ENCODE measurements around the gene PGLYRP4.

Gene PGLYRP4, protein sequence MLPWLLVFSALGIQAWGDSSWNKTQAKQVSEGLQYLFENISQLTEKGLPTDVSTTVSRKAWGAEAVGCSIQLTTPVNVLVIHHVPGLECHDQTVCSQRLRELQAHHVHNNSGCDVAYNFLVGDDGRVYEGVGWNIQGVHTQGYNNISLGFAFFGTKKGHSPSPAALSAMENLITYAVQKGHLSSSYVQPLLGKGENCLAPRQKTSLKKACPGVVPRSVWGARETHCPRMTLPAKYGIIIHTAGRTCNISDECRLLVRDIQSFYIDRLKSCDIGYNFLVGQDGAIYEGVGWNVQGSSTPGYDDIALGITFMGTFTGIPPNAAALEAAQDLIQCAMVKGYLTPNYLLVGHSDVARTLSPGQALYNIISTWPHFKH

DNA sequence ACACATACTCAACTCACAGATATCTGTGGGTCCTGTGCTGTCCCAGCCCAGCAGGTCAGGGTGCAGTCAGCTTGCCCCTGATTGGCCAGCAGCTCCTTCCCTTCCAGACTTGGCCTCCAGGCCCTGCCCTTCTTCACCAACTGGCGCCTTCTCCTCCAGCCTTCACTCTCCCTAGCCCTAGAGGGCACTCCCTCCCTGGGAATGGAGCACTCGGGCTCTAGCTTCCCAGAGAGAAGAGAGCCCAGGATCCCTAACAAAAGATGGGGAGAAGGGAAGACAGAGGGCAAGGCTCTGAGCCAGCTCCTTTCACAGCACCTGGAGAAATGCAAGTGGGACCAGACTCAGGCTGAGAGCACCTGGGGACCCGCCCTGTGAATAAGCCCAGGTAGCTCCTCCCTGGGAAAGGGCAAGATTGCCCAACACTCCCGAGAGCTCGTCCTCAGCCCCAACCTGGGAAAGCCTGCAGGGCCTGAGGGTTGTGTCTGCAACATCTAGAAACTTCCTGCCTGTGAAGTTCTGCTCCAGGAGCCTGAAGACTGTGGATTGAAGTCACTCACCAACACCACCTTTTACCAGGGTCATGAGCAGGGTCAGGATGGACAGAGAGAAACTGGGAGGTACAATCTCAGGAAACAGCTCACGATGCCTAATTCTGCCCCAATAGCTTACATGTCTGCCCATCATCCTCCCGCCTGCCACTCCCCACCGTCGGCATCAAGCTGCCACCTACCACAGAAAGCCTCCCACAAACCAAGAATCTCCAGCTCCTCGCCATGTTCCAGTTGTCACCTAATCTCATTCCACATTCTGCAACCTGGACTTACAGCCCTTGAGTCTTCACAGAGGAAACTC lies at the start of gene PGLYRP4:
Gene PGLYRP4 (minus strand): TSS at position 331 of the 852 bp plus-strand sequence. CDS start 909 bp downstream, outside the sequence.
- DNase-seq (ENCODE audit: low spot score): no peak

DNA sequence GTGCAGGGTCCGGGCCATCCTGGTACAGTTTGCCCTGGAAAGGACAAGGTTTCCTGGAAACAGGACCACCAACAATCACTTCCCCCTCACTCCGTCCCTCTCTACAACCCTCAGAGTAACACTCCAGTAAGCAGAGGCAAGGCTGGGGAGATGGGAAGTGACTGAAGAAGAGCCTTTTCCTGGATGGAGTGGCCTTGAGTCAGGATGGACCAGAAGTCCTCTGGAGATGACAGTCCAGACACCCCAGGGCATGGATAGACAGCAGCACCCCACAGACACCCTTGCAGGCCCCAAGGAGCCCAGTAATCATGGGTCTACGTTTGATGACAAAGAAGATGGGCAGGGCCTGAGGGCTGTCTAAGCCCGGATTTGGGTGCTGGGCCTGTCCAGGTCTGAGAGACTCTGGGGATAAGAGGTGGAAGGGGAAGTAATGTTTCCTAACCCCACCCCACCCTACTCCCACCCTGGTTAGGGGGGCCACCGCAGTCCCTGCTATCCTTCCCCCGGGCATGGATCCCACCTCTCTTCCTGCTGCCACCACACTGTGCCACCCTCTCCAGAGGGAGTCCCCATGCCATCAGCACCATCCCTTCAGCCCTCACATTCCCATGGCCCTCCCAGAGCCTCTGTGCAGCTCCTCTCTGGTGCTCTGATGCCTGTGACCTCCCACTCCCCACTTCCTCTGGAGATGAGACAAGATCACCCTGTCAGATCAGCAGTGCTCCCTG lies 49.4 kb upstream of the PGLYRP4 start:
- DNase-seq (ENCODE audit: low spot score): no peak

DNA sequence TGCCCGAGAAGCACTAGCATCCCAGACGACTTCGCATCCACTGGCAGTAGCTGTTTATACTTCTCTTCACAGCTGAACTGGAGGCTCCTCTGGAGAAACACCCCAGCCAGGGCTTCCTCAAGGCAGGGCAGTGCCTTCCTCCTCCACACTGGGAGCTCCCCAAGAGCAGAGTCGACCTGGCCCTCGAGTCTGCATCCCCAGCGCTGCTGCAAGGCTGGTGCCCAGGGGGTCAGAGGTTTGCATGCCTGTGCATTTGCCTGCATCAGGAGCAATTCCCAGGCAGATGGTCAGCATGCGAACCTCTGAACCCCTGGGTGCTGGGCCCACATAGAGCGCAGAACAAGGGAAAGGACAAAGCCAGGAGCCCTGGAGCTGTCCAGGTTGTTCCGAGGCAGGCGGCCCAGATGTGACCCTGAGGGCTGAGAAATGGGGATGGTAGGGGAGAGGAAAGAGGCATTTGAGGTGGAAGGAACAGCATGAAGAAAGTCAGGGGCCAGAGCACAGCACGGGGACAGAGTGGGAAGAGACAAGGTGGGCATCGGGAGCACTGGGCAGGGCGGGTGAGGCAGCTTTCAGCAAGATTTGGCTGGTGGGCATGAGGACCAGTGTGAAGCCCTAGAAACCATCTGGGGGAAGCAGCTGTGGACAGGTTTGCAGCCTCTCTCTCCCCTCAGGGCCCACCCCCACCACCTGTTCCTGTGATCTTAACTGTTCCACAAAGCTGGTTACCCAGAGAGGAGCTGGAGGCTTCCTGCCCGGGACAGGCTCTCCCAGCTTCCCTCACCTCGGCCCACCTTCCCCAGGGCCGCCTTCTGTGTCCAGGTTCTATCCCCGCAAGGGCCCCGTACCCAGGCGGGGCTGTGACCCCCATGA lies 48.6 kb upstream of the PGLYRP4 start:
- DNase-seq (ENCODE audit: low spot score): no peak

DNA sequence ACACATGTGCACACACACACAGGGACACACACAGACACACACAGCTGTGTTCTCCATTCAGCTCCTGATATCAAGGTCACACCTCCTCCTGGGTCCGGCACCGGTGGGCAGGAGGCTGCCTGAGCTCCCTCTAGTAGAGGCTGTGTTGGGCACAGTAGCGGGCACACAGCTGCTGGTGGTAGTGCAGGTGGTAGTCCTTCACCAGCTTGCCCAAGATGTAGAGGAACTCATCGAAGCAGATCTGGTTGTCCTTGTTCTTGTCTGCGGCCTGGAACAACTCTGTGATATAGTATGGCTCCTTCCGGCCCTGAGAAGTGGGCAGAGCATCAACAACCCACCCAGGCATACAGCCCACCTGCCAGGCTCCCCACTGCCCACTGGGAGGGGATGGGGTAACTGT lies 47.8 kb upstream of the PGLYRP4 start:
- DNase-seq (ENCODE audit: low spot score): no peak

- no peak for DNase-seq (ENCODE audit: low spot score)
These were observed 47.1 kb upstream of the PGLYRP4 start for GRCh38 chr1:153395776-153396175.

GRCh38 chr1:153395136-153395685 lies 46.6 kb upstream of the PGLYRP4 start:
- no peak for DNase-seq (ENCODE audit: low spot score)

DNA sequence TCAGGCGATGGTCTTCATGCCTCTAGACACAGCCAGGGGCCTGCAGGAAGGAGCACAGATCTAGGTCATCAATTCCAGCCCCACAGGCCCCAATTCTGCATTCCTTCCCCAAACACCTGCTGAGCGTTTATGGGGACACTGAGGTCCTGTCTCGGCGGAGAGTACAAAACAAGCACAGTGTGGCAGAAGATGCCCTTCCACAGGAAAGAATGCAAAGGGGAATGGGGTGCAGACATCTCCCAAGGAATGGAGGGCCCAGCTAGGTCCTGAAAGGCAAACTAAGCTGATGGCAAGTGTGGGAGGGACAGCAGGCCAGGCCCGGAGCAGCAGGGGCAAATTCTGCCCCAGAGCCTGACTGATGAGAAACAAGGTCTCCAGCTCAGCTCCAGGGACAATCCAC lies 45.8 kb upstream of the PGLYRP4 start:
- DNase-seq (ENCODE audit: low spot score): no peak

DNA sequence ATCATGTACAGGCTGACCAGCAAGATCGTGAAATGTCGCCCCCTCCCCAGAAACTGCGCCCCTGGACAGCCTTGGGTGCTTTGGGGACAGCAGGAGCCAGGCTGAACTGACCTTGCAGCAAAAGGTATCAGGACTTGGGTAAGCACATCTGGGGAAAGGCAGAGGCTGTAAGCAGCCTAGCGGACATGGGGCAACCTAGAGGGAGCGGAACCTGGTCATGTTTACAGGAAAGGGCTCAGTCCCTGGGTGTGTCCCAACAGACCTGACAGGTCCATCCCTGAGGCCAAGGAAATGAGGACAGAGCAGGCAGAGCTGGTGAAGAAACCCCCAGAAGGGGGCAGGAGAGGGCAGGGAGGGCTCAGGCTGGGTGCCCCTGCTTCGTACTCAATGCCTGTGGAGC lies 45.3 kb upstream of the PGLYRP4 start:
- DNase-seq (ENCODE audit: low spot score): no peak

DNA sequence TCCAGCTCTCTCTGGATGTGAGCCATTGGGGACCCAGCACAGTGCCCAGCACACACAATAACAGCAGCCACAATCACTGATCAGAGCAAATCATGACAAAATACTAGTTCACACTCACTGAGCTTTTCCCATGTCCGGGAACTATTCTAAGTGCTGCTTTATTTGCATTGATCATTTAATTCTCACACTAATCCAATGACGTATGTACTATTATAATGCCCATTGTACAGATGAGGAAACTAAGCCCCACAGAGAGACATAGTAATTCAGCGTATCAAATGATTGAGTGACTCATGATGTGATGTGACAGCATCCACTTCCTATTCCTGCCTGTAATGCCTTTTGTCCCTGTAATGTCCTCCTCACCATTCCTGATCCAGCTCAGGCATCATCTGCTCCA lies 44.2 kb upstream of the PGLYRP4 start:
- no peak for DNase-seq (ENCODE audit: low spot score)

GRCh38 chr1:153392258-153392657 lies 43.6 kb upstream of the PGLYRP4 start:
- no peak for DNase-seq (ENCODE audit: low spot score)

DNA sequence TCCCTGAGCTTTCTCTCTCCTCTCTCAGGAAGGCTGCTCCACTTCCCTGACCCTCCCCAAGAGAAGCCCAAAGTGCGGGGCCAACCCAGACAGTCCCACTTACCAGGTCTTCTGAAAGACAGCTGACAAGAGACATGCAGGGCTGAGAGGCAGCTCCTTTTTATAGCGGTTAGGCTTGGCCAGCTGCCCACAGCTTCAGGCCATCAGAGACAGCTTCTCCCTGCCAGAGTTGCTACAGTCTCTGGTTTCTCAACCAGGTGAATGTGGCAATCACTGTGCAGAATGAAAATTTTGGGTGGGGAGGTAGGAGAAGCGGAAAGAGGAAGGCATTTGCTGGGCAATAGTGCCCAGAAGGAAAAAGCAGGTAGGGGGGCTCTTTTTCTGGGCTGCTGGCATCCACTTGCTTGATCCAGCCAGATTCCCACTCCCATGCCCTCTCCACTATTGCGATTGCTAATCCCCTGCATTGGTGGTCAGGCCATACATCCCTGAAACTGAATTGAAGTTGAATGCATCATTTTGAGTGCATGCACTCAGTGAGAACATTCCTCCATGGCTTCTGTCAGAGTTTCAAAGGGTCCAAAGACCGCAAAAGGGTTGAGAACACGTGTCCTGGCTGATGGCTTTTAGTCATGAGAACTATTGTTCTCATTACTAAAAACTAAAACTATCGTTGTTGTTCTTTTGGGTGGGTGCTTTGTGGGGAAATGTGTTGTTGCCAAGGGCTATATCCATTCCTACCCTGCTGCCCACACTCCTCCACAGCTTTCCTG lies 42.5 kb upstream of the PGLYRP4 start, which contains the start of gene S100A8:
Gene S100A8 (minus strand): TSS at position 136 of the 773 bp plus-strand sequence. CDS start 538 bp downstream, outside the sequence.
- DNase-seq (ENCODE audit: low spot score): no peak

DNA sequence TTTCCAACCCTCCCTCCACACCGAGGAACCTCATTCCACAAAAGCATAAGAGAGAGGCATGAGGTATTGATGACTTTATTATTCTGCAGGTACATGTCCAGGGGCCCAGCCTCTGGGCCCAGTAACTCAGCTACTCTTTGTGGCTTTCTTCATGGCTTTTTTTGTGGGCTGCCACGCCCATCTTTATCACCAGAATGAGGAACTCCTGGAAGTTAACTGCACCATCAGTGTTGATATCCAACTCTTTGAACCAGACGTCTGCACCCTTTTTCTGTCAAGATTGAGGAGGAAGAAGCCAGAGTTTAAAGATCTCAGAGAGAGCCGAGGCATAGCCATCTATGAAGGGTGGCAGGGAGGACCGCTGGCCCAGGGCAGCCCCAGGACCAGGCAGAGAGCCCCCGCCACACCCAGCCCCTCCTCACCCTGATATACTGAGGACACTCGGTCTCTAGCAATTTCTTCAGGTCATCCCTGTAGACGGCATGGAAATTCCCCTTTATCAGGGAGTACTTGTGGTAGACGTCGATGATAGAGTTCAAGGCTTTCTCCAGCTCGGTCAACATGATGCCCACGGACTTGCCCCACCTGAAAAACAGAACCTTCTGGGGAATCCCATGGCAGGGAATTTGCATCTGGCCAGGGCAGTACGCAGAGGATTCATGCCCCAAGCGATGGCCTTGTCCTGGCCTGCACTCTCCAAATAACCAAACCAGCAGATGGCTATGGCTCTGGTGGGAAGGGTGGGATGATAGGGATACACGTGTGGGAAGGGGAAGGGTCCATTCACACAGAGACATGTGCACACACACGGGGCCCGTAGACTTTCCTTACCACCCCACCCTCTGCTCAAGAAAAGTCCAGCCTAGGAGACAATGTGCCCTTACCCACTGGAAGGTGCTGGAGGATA lies 41.6 kb upstream of the PGLYRP4 start:
- no peak for DNase-seq (ENCODE audit: low spot score)

GRCh38 chr1:153389401-153389800 lies 40.8 kb upstream of the PGLYRP4 start:
- no peak for DNase-seq (ENCODE audit: low spot score)

DNA sequence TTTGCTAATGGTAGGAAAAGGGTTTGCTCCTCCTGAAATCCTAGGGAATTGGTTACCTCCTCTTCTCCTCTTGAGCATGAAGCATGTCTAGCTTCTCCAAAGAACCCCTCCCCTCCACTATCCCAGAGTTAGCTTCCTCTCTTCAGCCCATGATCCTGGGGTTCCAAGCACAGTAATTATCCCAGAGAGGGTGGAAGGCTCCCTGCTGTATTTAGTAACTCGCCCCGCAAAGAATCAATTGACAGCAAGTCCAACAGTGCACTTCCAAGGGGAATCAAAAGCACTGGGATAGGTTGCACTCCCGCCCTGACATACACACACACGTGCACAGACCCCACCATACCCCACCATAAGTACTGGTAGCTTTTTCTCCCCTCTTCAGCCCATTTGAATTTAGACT lies 39.1 kb upstream of the PGLYRP4 start:
- no peak for DNase-seq (ENCODE audit: low spot score)

GRCh38 chr1:153387001-153387400 lies 38.4 kb upstream of the PGLYRP4 start:
- DNase-seq (ENCODE audit: low spot score): no peak

DNA sequence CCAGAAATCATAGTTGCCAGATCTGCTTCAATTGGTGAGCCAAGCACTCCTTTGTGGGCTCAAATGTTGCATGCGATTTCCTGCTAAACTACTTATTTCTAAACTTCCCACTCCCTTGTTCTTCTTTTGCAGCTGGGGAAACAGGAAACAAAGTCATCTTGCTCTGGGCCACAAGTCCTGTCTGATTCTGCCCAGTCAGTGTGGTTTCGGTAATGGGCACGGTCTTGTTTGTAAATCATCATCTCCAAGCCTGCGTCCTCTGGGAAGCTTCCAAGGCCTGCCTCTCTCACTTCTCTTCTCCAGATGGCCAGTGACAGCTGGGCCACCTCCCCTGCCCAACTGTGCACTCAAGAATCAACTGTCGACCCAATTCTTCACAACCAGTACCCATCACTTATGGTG lies 37.9 kb upstream of the PGLYRP4 start:
- no peak for DNase-seq (ENCODE audit: low spot score)

DNA sequence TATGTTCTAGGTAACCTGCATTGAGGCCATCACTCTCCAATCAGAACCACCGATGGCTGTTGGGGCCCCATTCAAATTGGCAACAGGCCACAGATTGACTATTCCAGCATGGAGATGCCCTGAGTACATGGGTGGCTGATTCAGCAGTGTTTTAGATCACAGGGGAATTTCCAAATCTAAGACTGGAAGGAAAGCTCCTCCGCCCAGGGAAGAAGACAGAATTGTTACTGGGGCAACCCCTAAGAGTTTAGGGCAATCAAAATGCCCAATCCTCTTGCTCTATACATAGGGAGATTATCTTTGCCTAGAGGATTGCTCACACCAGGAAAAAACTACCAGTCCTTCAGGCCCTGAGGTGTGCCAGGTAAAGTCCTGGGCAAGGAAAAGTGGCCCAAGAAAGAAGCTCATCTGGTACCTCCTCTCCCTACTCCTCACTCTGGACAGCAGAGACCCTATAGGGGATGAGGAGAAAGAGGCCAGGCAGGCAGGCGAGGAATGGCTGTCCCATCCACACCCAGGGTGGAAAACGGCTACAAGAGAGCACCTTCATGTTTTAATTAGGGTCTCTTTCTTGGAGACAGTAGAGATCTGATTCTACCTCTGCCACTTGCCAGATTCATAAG lies 36.4 kb upstream of the PGLYRP4 start:
- DNase-seq (ENCODE audit: low spot score): no peak

DNA sequence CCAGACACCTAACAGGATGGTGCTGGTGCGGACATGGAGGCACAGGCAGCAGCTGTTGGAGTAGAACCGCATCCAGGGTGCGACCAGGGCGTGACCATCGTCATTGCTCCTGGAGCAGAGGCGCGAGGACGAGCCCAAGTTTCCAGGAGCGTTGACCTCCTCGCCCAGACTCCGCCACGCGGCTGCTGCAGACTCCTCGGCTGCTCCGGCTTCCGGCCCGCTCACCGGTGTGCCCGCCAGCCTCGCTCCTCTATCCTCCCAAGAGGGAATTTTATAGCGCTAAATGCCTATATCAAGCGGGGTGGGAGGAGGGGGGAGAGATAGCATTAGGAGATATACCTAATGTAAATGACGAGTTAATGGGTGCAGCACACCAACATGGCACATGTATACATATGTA lies 32.1 kb upstream of the PGLYRP4 start:
- no peak for DNase-seq (ENCODE audit: low spot score)

DNA sequence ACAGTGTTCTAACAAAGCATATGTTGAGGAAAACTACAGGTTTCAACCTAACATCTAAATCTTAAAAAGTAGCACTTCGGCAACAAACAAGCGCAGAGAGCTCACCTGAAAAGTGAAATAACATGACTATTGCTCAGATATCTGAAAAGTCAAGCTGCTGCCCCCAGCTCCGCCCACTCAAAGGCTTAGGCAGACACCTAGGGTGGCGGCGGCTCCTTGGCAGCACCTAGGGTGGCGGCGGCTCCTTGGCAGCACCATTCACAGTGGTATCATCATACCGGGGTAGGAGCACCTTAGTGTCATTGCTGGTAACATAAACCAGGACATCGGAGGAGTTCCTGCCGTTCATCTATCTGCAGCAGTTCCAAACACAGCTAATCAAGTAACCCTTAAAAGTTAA lies 30.9 kb upstream of the PGLYRP4 start:
- DNase-seq (ENCODE audit: low spot score): no peak

Measured in GM03348 (cell line).